BE2C (cell line): ENCODE data around the gene SMNDC1.

Source experiments
- DNase-seq: peaks from one replicate; pipeline ENCODE4 v3.0.0-alpha.2; 2020
- H3K27me3 ChIP-seq: fragments of 250-450 bp; sonication (Bioruptor Pico); 2 replicates; pipeline ENCODE4 v1.5.1; 2020; ENCODE audit warnings: mild to moderate bottlenecking
- H3K36me3 ChIP-seq: fragments of 250-450 bp; sonication (Bioruptor Pico); 2 replicates; pipeline ENCODE4 v1.5.1; 2020; ENCODE audit warnings: mild to moderate bottlenecking
- H3K4me1 ChIP-seq: fragments of 250-450 bp; sonication (Bioruptor Pico); 2 replicates; pipeline ENCODE4 v1.5.1; 2020
- H3K4me3 ChIP-seq: 2 replicates; pipeline ENCODE4 v1.5.1; 2011; ENCODE audit warnings: low read depth, low read length
- H3K9me3 ChIP-seq: fragments of 250-450 bp; sonication (Bioruptor Pico); 2 replicates; pipeline ENCODE4 v1.5.1; 2020
- TF ChIP-seq, protein P1 (sequence below): IDR thresholded peaks from 2 replicates; pipeline ENCODE4 v1.5.1; 2012; ENCODE audit warnings: mild to moderate bottlenecking, low read depth, low read length

The SMNDC1 gene

DNA sequence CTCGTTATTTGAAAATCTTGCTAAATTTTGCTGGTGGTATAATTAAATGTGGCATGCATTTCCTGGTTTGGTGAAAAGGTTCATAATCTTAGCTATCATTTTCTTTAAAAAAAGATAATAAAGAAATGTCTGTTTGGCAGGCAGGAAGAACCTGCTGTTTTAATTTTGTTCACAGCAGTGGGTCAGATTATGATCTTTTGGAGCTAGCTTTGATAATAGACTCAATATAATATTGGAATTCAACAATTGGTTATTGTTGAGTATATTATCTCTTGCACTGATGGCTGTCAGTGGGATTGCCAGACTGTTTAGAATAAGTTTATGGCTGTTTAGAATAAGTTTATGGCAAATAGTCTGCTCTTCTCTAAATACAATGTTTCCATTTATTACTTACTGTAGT is 62.2 kb downstream of the SMNDC1 start:
- no peak overlapping the region for H3K4me3 ChIP-seq
- H3K9me3 ChIP-seq, result no peaks in the 10 kb centered on the region
- no peaks in the 10 kb centered on the region for H3K27me3 ChIP-seq
- peaks cover 3% of the 10 kb centered on the region; the same call in 1 of the 2 replicates for H3K4me1 ChIP-seq
- peaks cover 9% of the 10 kb centered on the region for H3K36me3 ChIP-seq
- TF ChIP-seq, protein P1, sequence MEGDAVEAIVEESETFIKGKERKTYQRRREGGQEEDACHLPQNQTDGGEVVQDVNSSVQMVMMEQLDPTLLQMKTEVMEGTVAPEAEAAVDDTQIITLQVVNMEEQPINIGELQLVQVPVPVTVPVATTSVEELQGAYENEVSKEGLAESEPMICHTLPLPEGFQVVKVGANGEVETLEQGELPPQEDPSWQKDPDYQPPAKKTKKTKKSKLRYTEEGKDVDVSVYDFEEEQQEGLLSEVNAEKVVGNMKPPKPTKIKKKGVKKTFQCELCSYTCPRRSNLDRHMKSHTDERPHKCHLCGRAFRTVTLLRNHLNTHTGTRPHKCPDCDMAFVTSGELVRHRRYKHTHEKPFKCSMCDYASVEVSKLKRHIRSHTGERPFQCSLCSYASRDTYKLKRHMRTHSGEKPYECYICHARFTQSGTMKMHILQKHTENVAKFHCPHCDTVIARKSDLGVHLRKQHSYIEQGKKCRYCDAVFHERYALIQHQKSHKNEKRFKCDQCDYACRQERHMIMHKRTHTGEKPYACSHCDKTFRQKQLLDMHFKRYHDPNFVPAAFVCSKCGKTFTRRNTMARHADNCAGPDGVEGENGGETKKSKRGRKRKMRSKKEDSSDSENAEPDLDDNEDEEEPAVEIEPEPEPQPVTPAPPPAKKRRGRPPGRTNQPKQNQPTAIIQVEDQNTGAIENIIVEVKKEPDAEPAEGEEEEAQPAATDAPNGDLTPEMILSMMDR, result no peak
- no peak for DNase-seq

DNA sequence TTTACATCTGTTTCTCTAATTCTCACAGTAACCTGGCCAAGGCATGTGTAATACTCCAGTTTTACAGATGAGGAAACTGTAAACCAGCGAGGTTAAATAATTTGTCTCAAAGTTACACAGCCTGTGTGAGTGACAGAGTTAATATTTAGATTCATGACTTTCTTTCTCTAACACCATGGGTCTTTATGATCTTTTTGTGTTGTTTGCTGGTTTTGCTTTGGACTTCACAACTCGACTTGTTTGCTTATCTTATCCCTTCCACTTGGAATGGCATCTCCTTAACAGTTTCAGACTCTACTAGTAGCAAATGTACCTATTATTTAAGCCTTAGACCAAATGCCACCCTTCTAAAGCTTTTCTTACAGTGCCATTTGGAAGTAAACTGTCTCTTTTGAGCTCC is 62.9 kb downstream of the SMNDC1 start:
- H3K9me3 ChIP-seq, result no peaks in the 10 kb centered on the region
- DNase-seq, result no peak
- H3K36me3 ChIP-seq, result peaks cover 11% of the 10 kb centered on the region
- H3K27me3 ChIP-seq, result no peaks in the 10 kb centered on the region
- no peak overlapping the region for H3K4me3 ChIP-seq
- TF ChIP-seq, protein P1, result no peak
- peaks cover 3% of the 10 kb centered on the region; the same call in 1 of the 2 replicates for H3K4me1 ChIP-seq

DNA sequence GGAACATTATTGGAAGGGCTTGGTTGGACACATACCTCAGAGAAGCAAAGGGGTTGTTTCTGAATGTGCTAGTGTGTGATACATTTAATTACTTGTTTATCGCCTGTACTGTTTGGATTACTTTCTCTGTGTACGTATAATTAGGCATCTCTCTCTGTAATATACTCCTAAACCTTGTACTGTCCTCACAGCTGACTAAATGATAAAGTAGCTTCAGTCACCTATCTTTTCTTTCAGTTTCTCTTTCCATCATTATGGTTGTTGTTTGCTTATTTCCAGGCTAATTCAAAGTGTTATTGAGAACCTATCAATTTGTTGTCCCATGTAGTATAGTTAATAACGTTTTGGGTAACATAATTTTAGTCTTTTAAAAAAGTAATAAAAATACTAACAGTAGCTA is 63.3 kb downstream of the SMNDC1 start:
- H3K4me1 ChIP-seq, result peaks cover 3% of the 10 kb centered on the region; the same call in 1 of the 2 replicates
- no peaks in the 10 kb centered on the region for H3K9me3 ChIP-seq
- H3K36me3 ChIP-seq, result peaks cover 11% of the 10 kb centered on the region
- DNase-seq, result no peak
- TF ChIP-seq, protein P1, result no peak
- no peaks in the 10 kb centered on the region for H3K27me3 ChIP-seq
- H3K4me3 ChIP-seq, result no peak overlapping the region
